ENCODE data around the gene TUBA1C.

DNA sequence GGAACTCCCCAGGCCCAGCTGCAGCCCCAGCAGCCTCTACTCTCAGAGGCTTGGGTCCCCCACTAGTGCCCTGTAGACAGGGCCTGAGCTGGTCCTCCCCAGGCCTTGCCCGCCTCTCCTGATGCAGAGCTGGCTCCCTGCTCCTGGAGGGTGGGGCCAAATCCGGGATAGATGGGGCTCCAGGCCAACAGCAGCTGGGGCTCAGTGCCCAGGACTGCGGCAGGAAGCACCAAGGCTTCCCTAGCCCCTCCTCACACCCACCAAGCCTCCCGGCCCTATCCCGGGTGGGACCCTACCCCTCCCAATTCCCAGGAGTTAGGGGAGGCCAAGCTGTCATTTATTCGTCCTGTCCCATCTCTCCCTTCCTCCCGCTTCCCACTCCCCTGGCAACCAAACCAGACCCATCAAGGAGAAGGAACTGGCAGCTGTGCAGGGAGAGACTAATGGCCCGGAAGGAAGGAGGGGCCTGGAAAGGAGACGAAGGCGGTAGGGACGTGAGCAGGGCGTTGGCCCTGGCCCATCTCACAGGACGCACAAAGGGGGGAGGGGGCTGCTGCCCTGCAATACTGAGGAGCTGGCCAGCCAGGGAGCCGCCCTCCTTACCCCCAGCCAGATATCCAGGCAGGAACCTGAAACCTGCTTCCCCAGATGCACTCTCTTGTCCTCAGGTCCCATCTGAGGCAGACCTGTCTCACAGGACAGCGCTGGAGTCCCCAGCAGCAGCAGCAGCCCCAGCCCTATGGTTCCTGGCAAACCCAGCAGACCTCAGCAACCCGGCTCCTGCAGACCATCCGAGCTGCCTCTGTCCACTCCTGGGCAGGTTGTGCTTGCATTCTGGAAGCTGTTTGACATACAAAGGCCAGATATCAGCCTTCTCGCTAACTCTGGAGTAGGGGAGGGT, 28.4 kb downstream of the TUBA1C start:
- TF ChIP-seq EP300 (conservative IDR thresholded peaks at IDR 0.05; ENCODE audit: poor library complexity, severe bottlenecking) = no peak
- TF ChIP-seq, protein P1, sequence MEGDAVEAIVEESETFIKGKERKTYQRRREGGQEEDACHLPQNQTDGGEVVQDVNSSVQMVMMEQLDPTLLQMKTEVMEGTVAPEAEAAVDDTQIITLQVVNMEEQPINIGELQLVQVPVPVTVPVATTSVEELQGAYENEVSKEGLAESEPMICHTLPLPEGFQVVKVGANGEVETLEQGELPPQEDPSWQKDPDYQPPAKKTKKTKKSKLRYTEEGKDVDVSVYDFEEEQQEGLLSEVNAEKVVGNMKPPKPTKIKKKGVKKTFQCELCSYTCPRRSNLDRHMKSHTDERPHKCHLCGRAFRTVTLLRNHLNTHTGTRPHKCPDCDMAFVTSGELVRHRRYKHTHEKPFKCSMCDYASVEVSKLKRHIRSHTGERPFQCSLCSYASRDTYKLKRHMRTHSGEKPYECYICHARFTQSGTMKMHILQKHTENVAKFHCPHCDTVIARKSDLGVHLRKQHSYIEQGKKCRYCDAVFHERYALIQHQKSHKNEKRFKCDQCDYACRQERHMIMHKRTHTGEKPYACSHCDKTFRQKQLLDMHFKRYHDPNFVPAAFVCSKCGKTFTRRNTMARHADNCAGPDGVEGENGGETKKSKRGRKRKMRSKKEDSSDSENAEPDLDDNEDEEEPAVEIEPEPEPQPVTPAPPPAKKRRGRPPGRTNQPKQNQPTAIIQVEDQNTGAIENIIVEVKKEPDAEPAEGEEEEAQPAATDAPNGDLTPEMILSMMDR (IDR thresholded peaks at IDR 0.05; ENCODE audit: poor library complexity, severe bottlenecking) = no peak
- TF ChIP-seq, protein P2, sequence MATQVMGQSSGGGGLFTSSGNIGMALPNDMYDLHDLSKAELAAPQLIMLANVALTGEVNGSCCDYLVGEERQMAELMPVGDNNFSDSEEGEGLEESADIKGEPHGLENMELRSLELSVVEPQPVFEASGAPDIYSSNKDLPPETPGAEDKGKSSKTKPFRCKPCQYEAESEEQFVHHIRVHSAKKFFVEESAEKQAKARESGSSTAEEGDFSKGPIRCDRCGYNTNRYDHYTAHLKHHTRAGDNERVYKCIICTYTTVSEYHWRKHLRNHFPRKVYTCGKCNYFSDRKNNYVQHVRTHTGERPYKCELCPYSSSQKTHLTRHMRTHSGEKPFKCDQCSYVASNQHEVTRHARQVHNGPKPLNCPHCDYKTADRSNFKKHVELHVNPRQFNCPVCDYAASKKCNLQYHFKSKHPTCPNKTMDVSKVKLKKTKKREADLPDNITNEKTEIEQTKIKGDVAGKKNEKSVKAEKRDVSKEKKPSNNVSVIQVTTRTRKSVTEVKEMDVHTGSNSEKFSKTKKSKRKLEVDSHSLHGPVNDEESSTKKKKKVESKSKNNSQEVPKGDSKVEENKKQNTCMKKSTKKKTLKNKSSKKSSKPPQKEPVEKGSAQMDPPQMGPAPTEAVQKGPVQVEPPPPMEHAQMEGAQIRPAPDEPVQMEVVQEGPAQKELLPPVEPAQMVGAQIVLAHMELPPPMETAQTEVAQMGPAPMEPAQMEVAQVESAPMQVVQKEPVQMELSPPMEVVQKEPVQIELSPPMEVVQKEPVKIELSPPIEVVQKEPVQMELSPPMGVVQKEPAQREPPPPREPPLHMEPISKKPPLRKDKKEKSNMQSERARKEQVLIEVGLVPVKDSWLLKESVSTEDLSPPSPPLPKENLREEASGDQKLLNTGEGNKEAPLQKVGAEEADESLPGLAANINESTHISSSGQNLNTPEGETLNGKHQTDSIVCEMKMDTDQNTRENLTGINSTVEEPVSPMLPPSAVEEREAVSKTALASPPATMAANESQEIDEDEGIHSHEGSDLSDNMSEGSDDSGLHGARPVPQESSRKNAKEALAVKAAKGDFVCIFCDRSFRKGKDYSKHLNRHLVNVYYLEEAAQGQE (IDR thresholded peaks at IDR 0.05; ENCODE audit: borderline replicate concordance) = no peak
- TF ChIP-seq POLR2AphosphoS5 (IDR thresholded peaks at IDR 0.05) = no peak
- no peak for TF ChIP-seq MXI1 (conservative IDR thresholded peaks at IDR 0.05; ENCODE audit: poor library complexity, severe bottlenecking)
- no peak for TF ChIP-seq EZH2 (IDR thresholded peaks at IDR 0.05; ENCODE audit: borderline replicate concordance, insufficient read depth, low read length, poor library complexity, severe bottlenecking)
- TF ChIP-seq RAD21 (conservative IDR thresholded peaks at IDR 0.05) = no peak
- TF ChIP-seq TAF1 (IDR thresholded peaks at IDR 0.05; ENCODE audit: low read depth) = no peak
- no peak for TF ChIP-seq SMC3 (conservative IDR thresholded peaks at IDR 0.05; ENCODE audit: poor library complexity)

All from neural cell (in vitro differentiated cells).